GM12878 (cell line): ENCODE data around the gene C2.

Experiments
- CBFB ChIP-seq: IDR thresholded peaks from 2 replicates; pipeline ENCODE4 v1.6.1; 2016; ENCODE audit warnings: antibody characterized with exemption, low read depth
- EP300 ChIP-seq, 2 experiments: fragments of 150-350 bp in 1 of 2; IDR thresholded peaks; 2 replicates each; pipeline ENCODE4 v1.6.1; 2011 to 2012; ENCODE audit warnings: low read depth in 2 of 2, low read length in 2 of 2, borderline replicate concordance in 1 of 2, improper control_type of control experiment in 1 of 2, inconsistent platforms in 1 of 2; ENCODE audit not compliant: control insufficient read depth in 1 of 2
- FOS ChIP-seq: IDR thresholded peaks from 3 replicates; pipeline ENCODE4 v1.6.1; 2011; ENCODE audit warnings: borderline replicate concordance; ENCODE audit not compliant: insufficient read length; ENCODE audit errors: extremely low read depth
- NBN ChIP-seq: fragments of 450-650 bp; IDR thresholded peaks from 2 replicates; pipeline ENCODE4 v1.6.1; 2016
- ZNF24 ChIP-seq: fragments of 450-650 bp; IDR thresholded peaks from 2 replicates; pipeline ENCODE4 v1.6.1; 2017; ENCODE audit warnings: antibody characterized with exemption, mild to moderate bottlenecking

- TF ChIP-seq FOS (no peak), ZNF24 (no peak), CBFB (no peak), NBN (no peak), EP300 (IDR thresholded peaks at IDR 0.05; ENCODE audit: borderline replicate concordance in 1 of 2, control insufficient read depth in 1 of 2, low read depth in 2 of 2, low read length in 2 of 2) (no peak)
These were observed 20.3 kb downstream of the C2 start for GRCh38 chr6:31947864-31948263.
